Upper lobe of left lung (tissue), 4 donors: ENCODE results near the gene MGME1.

Source experiments
- POLR2A ChIP-seq, 4 donors: fragments of 450-650 bp; IDR thresholded peaks; one replicate each; pipeline ENCODE4 v1.5.1; 2016 to 2017; ENCODE audit warnings: antibody characterized with exemption in 4 of 4, mild to moderate bottlenecking in 2 of 4
- TF ChIP-seq, protein P1 (sequence below), 6 experiments: fragments of 450-650 bp in 4 of 6; fragments of 200-600 bp in 2 of 6; sonication (generic) in 2 of 6; IDR thresholded peaks; one replicate each; pipeline ENCODE4 v1.5.1; 2016 to 2019; ENCODE audit warnings: antibody characterized with exemption in 6 of 6

DNA sequence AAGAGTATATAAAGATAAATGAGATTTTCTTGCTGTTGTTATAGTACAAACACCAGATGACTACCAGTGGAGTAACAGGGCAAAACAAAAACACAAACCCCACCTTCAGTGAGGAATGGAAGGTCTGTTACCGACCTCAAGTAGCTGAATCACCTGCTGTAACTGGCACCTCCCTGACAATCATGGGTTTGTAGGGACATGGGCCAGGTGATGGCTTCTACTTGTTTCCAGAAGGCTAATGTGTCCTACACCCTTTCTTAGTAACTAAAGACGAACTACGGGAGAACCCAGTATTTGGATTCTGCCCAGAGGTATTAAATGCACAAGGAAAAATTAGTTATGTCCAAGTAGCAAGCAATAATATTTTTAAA is 27.0 kb upstream of the MGME1 start:
- TF ChIP-seq, protein P1, sequence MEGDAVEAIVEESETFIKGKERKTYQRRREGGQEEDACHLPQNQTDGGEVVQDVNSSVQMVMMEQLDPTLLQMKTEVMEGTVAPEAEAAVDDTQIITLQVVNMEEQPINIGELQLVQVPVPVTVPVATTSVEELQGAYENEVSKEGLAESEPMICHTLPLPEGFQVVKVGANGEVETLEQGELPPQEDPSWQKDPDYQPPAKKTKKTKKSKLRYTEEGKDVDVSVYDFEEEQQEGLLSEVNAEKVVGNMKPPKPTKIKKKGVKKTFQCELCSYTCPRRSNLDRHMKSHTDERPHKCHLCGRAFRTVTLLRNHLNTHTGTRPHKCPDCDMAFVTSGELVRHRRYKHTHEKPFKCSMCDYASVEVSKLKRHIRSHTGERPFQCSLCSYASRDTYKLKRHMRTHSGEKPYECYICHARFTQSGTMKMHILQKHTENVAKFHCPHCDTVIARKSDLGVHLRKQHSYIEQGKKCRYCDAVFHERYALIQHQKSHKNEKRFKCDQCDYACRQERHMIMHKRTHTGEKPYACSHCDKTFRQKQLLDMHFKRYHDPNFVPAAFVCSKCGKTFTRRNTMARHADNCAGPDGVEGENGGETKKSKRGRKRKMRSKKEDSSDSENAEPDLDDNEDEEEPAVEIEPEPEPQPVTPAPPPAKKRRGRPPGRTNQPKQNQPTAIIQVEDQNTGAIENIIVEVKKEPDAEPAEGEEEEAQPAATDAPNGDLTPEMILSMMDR (IDR thresholded peaks at IDR 0.05) = no peak
- TF ChIP-seq POLR2A (IDR thresholded peaks at IDR 0.05) = no peak
